PFSK-1 (cell line): Measurements from ENCODE around the gene RHOH.

ENCODE experiments used
- FOXP2 ChIP-seq: optimal IDR thresholded peaks from 2 replicates; pipeline ENCODE3; 2011; ENCODE audit warnings: borderline replicate concordance, control low read depth, inconsistent platforms; ENCODE audit not compliant: insufficient read depth; ENCODE audit errors: extremely low read length, extremely low read depth
- POLR2AphosphoS5 ChIP-seq: IDR thresholded peaks from 2 replicates; pipeline ENCODE4 v1.6.1; 2012; ENCODE audit warnings: low read depth, mild to moderate bottlenecking, control low read depth, low read length, moderate library complexity
- REST ChIP-seq, 2 experiments: IDR thresholded peaks; 2 replicates each; pipeline versions ENCODE4 v1.6.1 to v1.8.0; 2011 to 2012; ENCODE audit warnings: low read depth in 2 of 2, low read length in 2 of 2, control low read depth in 1 of 2, inconsistent platforms in 1 of 2, mild to moderate bottlenecking in 1 of 2, moderate library complexity in 1 of 2; ENCODE audit not compliant: insufficient read depth in 1 of 2
- SIN3A ChIP-seq: IDR thresholded peaks from 2 replicates; pipeline ENCODE4 v1.6.1; 2012; ENCODE audit warnings: mild to moderate bottlenecking, low read length, moderate library complexity, borderline replicate concordance; ENCODE audit not compliant: insufficient read depth
- TAF1 ChIP-seq: IDR thresholded peaks from 2 replicates; pipeline ENCODE4 v1.6.1; 2012; ENCODE audit warnings: low read length, control low read depth, borderline replicate concordance; ENCODE audit not compliant: insufficient read depth

DNA sequence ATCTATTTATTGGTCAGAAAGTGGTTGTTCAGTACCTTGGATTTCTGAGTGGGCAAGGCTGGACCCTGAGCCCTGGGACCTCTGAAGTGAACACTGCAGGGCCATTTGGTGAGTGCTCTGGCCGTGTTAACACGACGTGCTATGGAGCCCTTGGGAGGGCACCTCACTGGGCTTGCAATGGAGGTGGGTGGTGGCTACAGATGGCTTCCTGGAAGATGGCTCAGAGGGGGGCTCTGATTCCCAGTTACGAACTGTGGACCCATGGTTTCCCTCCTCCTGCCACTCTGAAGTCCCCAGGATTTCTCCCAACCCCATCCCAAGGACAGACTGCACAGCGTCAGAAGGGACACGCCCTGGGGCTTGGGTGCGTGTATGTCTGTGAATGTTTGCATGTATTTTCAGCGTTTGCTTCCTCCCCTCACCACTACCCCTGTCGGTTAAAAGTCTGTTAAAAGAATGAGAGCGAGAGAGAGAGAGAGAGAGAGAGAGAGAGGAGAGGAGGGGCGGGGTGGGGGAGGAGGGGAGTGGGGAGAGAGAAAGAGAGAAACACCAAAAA is 3.7 kb upstream of the RHOH start:
- TF ChIP-seq POLR2AphosphoS5 (no peak), SIN3A (no peak), TAF1 (no peak), FOXP2 (no peak), REST (IDR thresholded peaks at IDR 0.05; ENCODE audit: insufficient read depth in 1 of 2, low read depth in 2 of 2, low read length in 2 of 2) (no peak)
